Naive thymus-derived CD4-positive, alpha-beta T cell (primary cell): ENCODE measurements around the gene TTC4. TPM values are rescaled to one million over a fixed set of nuclear protein-coding genes. Genes with fewer than 3 reads are reported as not detected.

Source experiments
- ATAC-seq: fragments of 150-1000 bp; cut with Tn5 transposase; 2 replicates; pipeline ENCODE4 v1.10.0; 2021; ENCODE audit warnings: mild to moderate bottlenecking, moderate library complexity
- CTCF ChIA-PET: fragments of 350-600 bp; sonication (Branson Sonifier 250); formaldehyde crosslinking; loops from one replicate; lab custom pipeline; 2021; ENCODE audit warnings: antibody characterized with exemption; lab: Charles Lee
- POLR2A ChIA-PET: fragments of 350-600 bp; sonication (Branson Sonifier 250); formaldehyde crosslinking; loops from one replicate; lab custom pipeline; 2021; ENCODE audit warnings: antibody characterized with exemption, inconsistent platforms; lab: Charles Lee
- DNase-seq, 9 donors: peaks; one replicate each; pipeline versions ENCODE4 v3.0.0 to v3.0.0-alpha.2; 2020 to 2022; ENCODE audit warnings: mixed read lengths in 1 of 9
- H3K27ac ChIP-seq: one replicate; pipeline ENCODE4 v1.7.0; 2013; ENCODE audit warnings: mild to moderate bottlenecking, low read depth, low read length, moderate library complexity
- H3K27me3 ChIP-seq, 2 donors: one replicate each; pipeline ENCODE4 v1.7.0; 2013; ENCODE audit warnings: low read length in 2 of 2, mild to moderate bottlenecking in 2 of 2, moderate library complexity in 2 of 2; ENCODE audit not compliant: control insufficient read depth in 2 of 2, insufficient read depth in 2 of 2
- H3K36me3 ChIP-seq, 3 experiments: 1 replicate in 2 of 3; 2 replicates in 1 of 3; pipeline ENCODE4 v1.7.0; 2013; ENCODE audit warnings: low read length in 3 of 3, mild to moderate bottlenecking in 3 of 3, moderate library complexity in 1 of 3; ENCODE audit not compliant: insufficient read depth in 3 of 3, control insufficient read depth in 2 of 3
- H3K4me1 ChIP-seq, 2 donors: one replicate each; pipeline ENCODE4 v1.7.0; 2013; ENCODE audit warnings: low read length in 2 of 2, mild to moderate bottlenecking in 2 of 2, moderate library complexity in 1 of 2; ENCODE audit not compliant: control insufficient read depth in 2 of 2, insufficient read depth in 2 of 2
- H3K4me3 ChIP-seq: 2 replicates; pipeline ENCODE4 v1.7.0; 2013; ENCODE audit warnings: mild to moderate bottlenecking, low read length
- H3K9me3 ChIP-seq, 3 experiments: 1 replicate in 2 of 3; 2 replicates in 1 of 3; pipeline ENCODE4 v1.7.0; 2013; ENCODE audit warnings: low read length in 3 of 3; ENCODE audit not compliant: control insufficient read depth in 2 of 3
- H3K27ac Mint-ChIP-seq, 9 donors: one replicate each; pipeline ENCODE4 v1.8.0; 2020 to 2022; ENCODE audit warnings: mixed read lengths in 9 of 9, mild to moderate bottlenecking in 8 of 9, moderate library complexity in 5 of 9, inconsistent platforms in 2 of 9
- H3K27me3 Mint-ChIP-seq, 5 donors: one replicate each; pipeline ENCODE4 v1.8.0; 2021 to 2022; ENCODE audit warnings: mixed read lengths in 5 of 5, mild to moderate bottlenecking in 1 of 5
- H3K36me3 Mint-ChIP-seq, 5 donors: one replicate each; pipeline ENCODE4 v1.8.0; 2020 to 2022; ENCODE audit warnings: mixed read lengths in 5 of 5, mild to moderate bottlenecking in 3 of 5, inconsistent platforms in 1 of 5
- H3K4me1 Mint-ChIP-seq, 7 donors: one replicate each; pipeline ENCODE4 v1.8.0; 2020 to 2022; ENCODE audit warnings: mixed read lengths in 7 of 7, mild to moderate bottlenecking in 3 of 7, inconsistent platforms in 1 of 7
- H3K4me3 Mint-ChIP-seq, 10 donors: one replicate each; pipeline ENCODE4 v1.8.0; 2020 to 2022; ENCODE audit warnings: mild to moderate bottlenecking in 10 of 10, mixed read lengths in 10 of 10, moderate library complexity in 6 of 10, inconsistent platforms in 2 of 10
- H3K9me3 Mint-ChIP-seq, 11 donors: one replicate each; pipeline ENCODE4 v1.8.0; 2020 to 2022; ENCODE audit warnings: mixed read lengths in 11 of 11, mild to moderate bottlenecking in 4 of 11, inconsistent platforms in 1 of 11, moderate library complexity in 1 of 11
- intact Hi-C, 2 donors: fragments of 100-400 bp; cut with micrococcal nuclease; formaldehyde crosslinking; loops; one replicate each; pipeline ENCODE4 v1.15.1; 2023
- polyA plus RNA-seq, 2 donors: library from polyadenylated mRNA; unstranded; fragments of 300-500 nt; fragmentation: Illumina TruSeq; gene quantifications; one replicate each; pipeline ENCODE4 v1.2.3, GENCODE V29; 2021
- total RNA-seq, 6 experiments: library from RNA in 5 of 6; stranded (reverse) in 5 of 6; gene quantifications; 1 replicate in 5 of 6; 2 replicates in 1 of 6; pipeline ENCODE4 v1.2.3 and lab custom pipeline; 2021 to 2026

The TTC4 gene, protein sequence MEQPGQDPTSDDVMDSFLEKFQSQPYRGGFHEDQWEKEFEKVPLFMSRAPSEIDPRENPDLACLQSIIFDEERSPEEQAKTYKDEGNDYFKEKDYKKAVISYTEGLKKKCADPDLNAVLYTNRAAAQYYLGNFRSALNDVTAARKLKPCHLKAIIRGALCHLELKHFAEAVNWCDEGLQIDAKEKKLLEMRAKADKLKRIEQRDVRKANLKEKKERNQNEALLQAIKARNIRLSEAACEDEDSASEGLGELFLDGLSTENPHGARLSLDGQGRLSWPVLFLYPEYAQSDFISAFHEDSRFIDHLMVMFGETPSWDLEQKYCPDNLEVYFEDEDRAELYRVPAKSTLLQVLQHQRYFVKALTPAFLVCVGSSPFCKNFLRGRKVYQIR
- total RNA-seq (10 to 100 TPM; 11.6 to 25.8 (median 21.4) TPM), polyA plus RNA-seq (10 to 100 TPM; 19.0 to 27.4 TPM), total RNA-seq (lab: John Stamatoyannopoulos, UW) (1.5 reads per million, percentile 4 among the genes with 10 or more reads in this experiment)

DNA sequence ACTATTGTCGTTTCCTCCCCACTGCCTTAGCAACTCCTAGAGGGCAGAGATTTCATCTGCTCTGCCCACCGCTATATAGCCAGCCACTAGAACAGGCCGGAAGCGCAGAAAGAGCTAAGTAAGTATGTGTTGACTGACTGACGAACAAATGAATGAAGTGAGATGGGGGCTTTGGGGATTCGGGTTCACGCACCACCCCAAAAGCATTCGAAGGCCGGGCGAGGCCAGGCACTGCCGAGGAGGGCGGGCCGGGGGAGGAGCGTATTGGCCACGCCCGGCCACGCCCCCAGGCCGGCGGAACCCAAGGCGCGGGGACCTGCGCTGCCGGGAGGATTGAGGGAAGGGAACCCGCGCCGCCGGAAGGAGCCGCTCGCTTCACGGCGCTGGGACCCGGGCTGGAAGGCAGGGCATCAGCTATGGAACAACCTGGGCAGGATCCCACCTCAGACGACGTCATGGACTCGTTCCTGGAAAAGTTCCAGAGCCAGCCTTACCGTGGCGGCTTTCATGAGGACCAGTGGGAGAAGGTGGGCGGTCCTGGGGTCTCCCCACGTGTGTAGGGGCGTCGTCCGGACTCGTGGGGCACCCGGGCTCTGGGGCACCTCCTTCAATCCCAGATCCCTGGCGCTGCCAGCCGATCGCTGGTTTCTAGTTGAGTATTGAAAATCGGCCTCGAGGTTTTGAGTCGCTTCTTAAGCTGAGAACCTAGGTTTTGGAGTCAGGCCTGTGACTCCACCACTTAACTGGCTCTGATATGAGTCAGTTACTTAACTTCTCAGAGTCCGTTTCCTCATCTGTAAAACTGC lies at the start of gene TTC4:
TTC4 (plus strand) TSS at position 369 of the 806 bp plus-strand sequence; CDS start at position 417, 48 bp downstream.
- H3K36me3 ChIP-seq: peaks cover 0 to 13% (median under 1%) of the 10 kb centered on the region in 3 experiments
- DNase-seq: peak; percentile 71 to 92 (median 85)
- Mint-ChIP-seq H3K4me1 (peaks cover 15 to 42% (median 34%) of the 10 kb centered on the region in 7 donors), H3K27me3 (no peaks in the 10 kb centered on the region), H3K9me3 (peaks cover 0 to 2% (median 0%) of the 10 kb centered on the region in 11 donors), H3K36me3 (peaks cover 0 to 17% (median 4%) of the 10 kb centered on the region in 5 donors), H3K4me3 (peak within 1 kb of the TSS; percentile 81 to 96 (median 88)), H3K27ac (peak within 1 kb of the TSS; percentile 58 to 94 (median 91))
- CTCF ChIA-PET: interaction anchor here (0.9 kb wide), 1 partner anchor 86 kb away, joined by 3 read pairs; no protein-coding TSS in a partner anchor
- ATAC-seq: peak; percentile 99
- POLR2A ChIA-PET: interaction anchor here (0.6 to 2.9 kb wide), 6 partner anchors 9 to 671 kb away, joined by 3 to 17 read pairs (median 7); partner anchors contain the start of genes PARS2, TCEANC2, TMEM59 and TTC22
- intact Hi-C loops: loop anchor here (1.0 to 5.0 kb wide), 16 partner anchors 49 to 1477 kb away; partner anchors contain the start of genes LRRC42 (in 2 of the 2), NDC1 (in 2 of the 2), PARS2 (in 2 of the 2) and TCEANC2 (in 2 of the 2)
- H3K4me3 ChIP-seq: peak within 1 kb of the TSS; percentile 86
- peak within 1 kb of the TSS; percentile 84 for H3K27ac ChIP-seq
- no peaks in the 10 kb centered on the region for H3K9me3 ChIP-seq
- no peaks in the 10 kb centered on the region for H3K27me3 ChIP-seq
- peaks cover 14 to 15% of the 10 kb centered on the region in 2 donors for H3K4me1 ChIP-seq

DNA sequence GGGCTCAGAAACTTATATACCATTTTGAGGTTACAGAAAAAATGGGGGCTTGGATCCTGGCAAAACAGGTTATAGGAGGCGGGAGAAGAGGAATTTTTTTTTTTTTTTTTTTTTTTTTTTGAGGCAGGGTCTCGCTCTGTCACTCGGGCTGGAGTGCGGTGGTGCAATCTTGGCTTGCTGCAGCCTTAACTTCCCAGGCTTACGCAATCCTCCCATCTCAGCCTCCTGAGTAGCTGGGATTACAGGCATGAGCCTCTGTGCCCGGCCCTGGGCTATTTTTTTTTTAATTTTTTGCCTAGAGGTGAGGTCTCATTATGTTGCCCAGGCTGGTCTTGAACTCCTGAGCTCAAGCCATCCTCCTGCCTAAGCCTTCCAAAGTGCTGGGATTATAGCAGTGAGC lies 49.3 kb upstream of the TTC4 start:
- H3K36me3 ChIP-seq: no peaks in the 10 kb centered on the region
- Mint-ChIP-seq H3K27me3 (peaks cover 0 to 1% (median 0%) of the 10 kb centered on the region in 5 donors), H3K4me1 (no peaks in the 10 kb centered on the region), H3K9me3 (no peaks in the 10 kb centered on the region), H3K27ac (no peak overlapping the region), H3K4me3 (no peak overlapping the region), H3K36me3 (peaks cover 0 to 4% (median 0%) of the 10 kb centered on the region in 5 donors)
- no peaks in the 10 kb centered on the region for H3K9me3 ChIP-seq
- intact Hi-C loops: no loop called here
- ChIA-PET CTCF (interaction anchor here (0.8 to 1.5 kb wide), 2 partner anchors 135 to 148 kb away, joined by 3 to 5 read pairs; no protein-coding TSS in a partner anchor), POLR2A (no interaction called here)
- no peak overlapping the region for H3K27ac ChIP-seq
- ATAC-seq: no peak
- H3K4me1 ChIP-seq: no peaks in the 10 kb centered on the region
- no peak for DNase-seq
- no peaks in the 10 kb centered on the region for H3K27me3 ChIP-seq
- no peak overlapping the region for H3K4me3 ChIP-seq

DNA sequence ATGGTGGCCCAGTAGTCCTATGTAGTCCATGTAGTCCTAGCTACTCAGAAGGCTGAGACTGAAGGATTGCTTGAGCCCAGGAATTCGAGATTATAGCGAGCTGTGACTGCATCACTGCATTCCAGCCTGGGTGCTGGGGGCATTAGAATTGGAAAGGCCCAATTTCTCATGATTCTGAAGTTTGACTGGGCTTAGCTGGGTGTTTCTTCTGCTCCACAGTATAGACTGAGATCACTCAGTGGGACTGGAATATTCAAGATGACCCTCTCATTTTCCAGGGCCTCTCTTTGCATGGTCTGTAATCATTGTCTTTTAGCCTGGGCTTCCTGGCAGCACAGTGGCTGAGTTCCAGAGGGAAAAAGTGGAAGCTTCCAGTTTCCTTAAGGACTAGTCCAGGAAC lies 47.9 kb upstream of the TTC4 start:
- no peak for ATAC-seq
- POLR2A ChIA-PET: no interaction called here

DNA sequence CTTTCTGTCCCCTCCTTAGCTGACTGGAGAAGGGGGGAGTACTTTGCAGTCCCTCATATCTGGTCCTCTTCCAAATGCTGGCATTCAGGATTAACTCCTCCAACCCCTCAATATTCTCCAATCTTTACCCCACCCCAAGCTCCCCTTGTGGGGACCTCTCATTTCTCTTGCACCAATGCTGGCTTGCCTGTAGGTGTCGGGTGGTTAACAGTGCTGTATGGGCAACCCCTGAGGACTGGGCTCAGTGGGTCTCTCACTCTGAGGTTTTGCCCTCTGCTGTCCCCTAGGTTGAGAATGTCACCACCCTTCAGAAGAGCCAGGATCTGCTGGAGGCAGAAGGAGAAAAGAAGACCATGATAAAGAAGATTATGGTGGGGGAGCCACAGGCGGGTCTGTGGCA lies 47.1 kb upstream of the TTC4 start:
- no peaks in the 10 kb centered on the region for H3K27me3 ChIP-seq
- H3K27ac Mint-ChIP-seq: no peak overlapping the region
- ChIA-PET POLR2A (no interaction called here), CTCF (no interaction called here)
- H3K4me1 Mint-ChIP-seq: peaks cover 0 to 6% (median 0%) of the 10 kb centered on the region in 7 donors
- H3K9me3 ChIP-seq: no peaks in the 10 kb centered on the region
- no peaks in the 10 kb centered on the region for H3K4me1 ChIP-seq
- H3K9me3 Mint-ChIP-seq: no peaks in the 10 kb centered on the region
- H3K27ac ChIP-seq: no peak overlapping the region
- H3K36me3 Mint-ChIP-seq: no peaks in the 10 kb centered on the region
- peaks cover 0 to 5% (median 0%) of the 10 kb centered on the region in 5 donors for H3K27me3 Mint-ChIP-seq
- DNase-seq: no peak
- H3K36me3 ChIP-seq: no peaks in the 10 kb centered on the region
- intact Hi-C loops: no loop called here
- H3K4me3 ChIP-seq: no peak overlapping the region
- H3K4me3 Mint-ChIP-seq: no peak overlapping the region
- ATAC-seq: no peak

More for the DNA sequence above, 47.9 kb upstream of the TTC4 start:
- H3K4me3 Mint-ChIP-seq: no peak overlapping the region
- Histone ChIP-seq H3K27ac (no peak overlapping the region), H3K36me3 (no peaks in the 10 kb centered on the region), H3K4me3 (no peak overlapping the region), H3K4me1 (no peaks in the 10 kb centered on the region), H3K27me3 (no peaks in the 10 kb centered on the region), H3K9me3 (no peaks in the 10 kb centered on the region)
- peaks cover 0 to under 1% (median 0%) of the 10 kb centered on the region in 5 donors for H3K36me3 Mint-ChIP-seq
- intact Hi-C loops: no loop called here
- H3K27me3 Mint-ChIP-seq: peaks cover 0 to 1% (median 0%) of the 10 kb centered on the region in 5 donors
- no peak overlapping the region for H3K27ac Mint-ChIP-seq
- peaks cover 0 to 6% (median 0%) of the 10 kb centered on the region in 7 donors for H3K4me1 Mint-ChIP-seq
- DNase-seq: no peak
- no peaks in the 10 kb centered on the region for H3K9me3 Mint-ChIP-seq
- CTCF ChIA-PET: interaction anchor here (0.8 to 1.5 kb wide), 2 partner anchors 146 to 417 kb away, joined by 5 to 6 read pairs; no protein-coding TSS in a partner anchor

DNA sequence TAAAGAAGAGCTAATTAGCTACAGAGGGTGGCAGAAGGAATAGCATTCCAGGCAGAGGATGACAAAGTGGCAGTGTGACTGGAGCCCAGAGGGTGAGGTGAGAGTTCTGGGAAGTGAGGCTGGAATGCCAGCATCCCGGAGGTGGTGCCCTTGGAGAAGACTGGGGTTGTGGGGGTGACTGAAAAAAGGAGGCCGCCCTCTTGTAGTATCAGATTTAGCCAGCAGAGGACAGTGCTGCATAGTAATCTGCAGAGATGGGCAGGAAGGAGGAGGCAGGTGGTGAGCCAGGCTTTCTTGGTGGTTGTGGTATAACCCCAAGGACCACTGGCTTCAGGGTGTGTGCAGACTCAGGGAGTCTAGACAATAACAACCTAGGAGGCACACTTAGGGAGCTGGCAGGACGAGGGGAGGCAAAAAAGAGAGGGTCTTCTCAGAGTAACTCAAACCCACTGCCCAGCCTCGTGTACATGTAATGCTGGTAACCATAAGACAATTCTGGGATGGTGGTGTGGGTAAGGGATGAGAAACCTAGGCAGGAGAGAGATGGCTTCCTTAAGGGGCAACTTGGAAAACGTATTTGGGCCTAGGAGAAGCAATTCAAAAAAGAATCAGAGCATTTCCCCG lies 43.6 kb upstream of the TTC4 start:
- Histone ChIP-seq H3K4me1 (no peaks in the 10 kb centered on the region), H3K36me3 (no peaks in the 10 kb centered on the region), H3K4me3 (no peak overlapping the region), H3K27ac (no peak overlapping the region), H3K27me3 (no peaks in the 10 kb centered on the region), H3K9me3 (no peaks in the 10 kb centered on the region)
- H3K36me3 Mint-ChIP-seq: no peaks in the 10 kb centered on the region
- H3K9me3 Mint-ChIP-seq: no peaks in the 10 kb centered on the region
- ChIA-PET CTCF (interaction anchor here (0.5 to 1.2 kb wide), 2 partner anchors 134 to 138 kb away, joined by 3 to 4 read pairs; no protein-coding TSS in a partner anchor), POLR2A (no interaction called here)
- intact Hi-C loops: loop anchor here (1.0 to 5.0 kb wide), 6 partner anchors 129 to 811 kb away; partner anchors contain the start of gene TTC22 (in 1 of the 2)
- ATAC-seq (peak; percentile 86), DNase-seq (peak; percentile 18 to 69 (median 53))
- no peak overlapping the region for H3K27ac Mint-ChIP-seq
- H3K4me3 Mint-ChIP-seq: no peak overlapping the region
- H3K27me3 Mint-ChIP-seq: peaks cover 0 to 10% (median 0%) of the 10 kb centered on the region in 5 donors
- H3K4me1 Mint-ChIP-seq: peaks cover 0 to 6% (median 0%) of the 10 kb centered on the region in 7 donors
